Measurements from ENCODE around the gene CWC22.

GRCh38 chr2:180004731-180005130 lies 2.4 kb downstream of the CWC22 start:
- no peak for TF ChIP-seq EZH2phosphoT487 (conservative IDR thresholded peaks at IDR 0.05; ENCODE audit: low read length)
- TF ChIP-seq, protein P1, sequence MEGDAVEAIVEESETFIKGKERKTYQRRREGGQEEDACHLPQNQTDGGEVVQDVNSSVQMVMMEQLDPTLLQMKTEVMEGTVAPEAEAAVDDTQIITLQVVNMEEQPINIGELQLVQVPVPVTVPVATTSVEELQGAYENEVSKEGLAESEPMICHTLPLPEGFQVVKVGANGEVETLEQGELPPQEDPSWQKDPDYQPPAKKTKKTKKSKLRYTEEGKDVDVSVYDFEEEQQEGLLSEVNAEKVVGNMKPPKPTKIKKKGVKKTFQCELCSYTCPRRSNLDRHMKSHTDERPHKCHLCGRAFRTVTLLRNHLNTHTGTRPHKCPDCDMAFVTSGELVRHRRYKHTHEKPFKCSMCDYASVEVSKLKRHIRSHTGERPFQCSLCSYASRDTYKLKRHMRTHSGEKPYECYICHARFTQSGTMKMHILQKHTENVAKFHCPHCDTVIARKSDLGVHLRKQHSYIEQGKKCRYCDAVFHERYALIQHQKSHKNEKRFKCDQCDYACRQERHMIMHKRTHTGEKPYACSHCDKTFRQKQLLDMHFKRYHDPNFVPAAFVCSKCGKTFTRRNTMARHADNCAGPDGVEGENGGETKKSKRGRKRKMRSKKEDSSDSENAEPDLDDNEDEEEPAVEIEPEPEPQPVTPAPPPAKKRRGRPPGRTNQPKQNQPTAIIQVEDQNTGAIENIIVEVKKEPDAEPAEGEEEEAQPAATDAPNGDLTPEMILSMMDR (IDR thresholded peaks at IDR 0.05; ENCODE audit: insufficient read depth, low read length, poor library complexity, severe bottlenecking): no peak
